Thyroid gland (tissue), 4 donors: Measurements from ENCODE around the gene THAP9. TPM values are rescaled to one million over a fixed set of nuclear protein-coding genes. Genes with fewer than 3 reads are reported as not detected.
A peak's percentile ranks its signal among the peaks of the same experiment; 100 is the strongest.

ENCODE experiments used
- DNase-seq, 2 donors: peaks; one replicate each; pipeline ENCODE4 v3.0.0-alpha.2; 2019
- H3K27ac ChIP-seq, 3 donors: fragments of 200-600 bp; sonication (generic); 1 replicate in 2 of 3; 2 replicates in 1 of 3; pipeline ENCODE4 v1.5.1; 2016 to 2019; ENCODE audit warnings: mild to moderate bottlenecking in 1 of 3, moderate library complexity in 1 of 3
- H3K27me3 ChIP-seq: fragments of 200-600 bp; sonication (generic); one replicate; pipeline ENCODE4 v1.5.1; 2019
- H3K36me3 ChIP-seq, 2 donors: fragments of 200-600 bp; sonication (generic); one replicate each; pipeline ENCODE4 v1.5.1; 2016 to 2019
- H3K4me1 ChIP-seq, 2 donors: fragments of 200-600 bp; sonication (generic); one replicate each; pipeline ENCODE4 v1.5.1; 2017 to 2019
- H3K4me3 ChIP-seq, 3 donors: fragments of 200-600 bp; sonication (generic); replicated peaks in 1 of 3; 1 replicate in 2 of 3; 2 replicates in 1 of 3; pipeline ENCODE4 v1.5.1; 2016; ENCODE audit warnings: mild to moderate bottlenecking in 1 of 3
- H3K9me3 ChIP-seq: fragments of 200-600 bp; sonication (generic); one replicate; pipeline ENCODE4 v1.5.1; 2017
- POLR2A ChIP-seq, 2 donors: fragments of 450-650 bp; IDR thresholded peaks; one replicate each; pipeline ENCODE4 v1.6.1; 2017; ENCODE audit warnings: antibody characterized with exemption in 2 of 2, mild to moderate bottlenecking in 2 of 2, moderate library complexity in 1 of 2
- WGBS, 2 donors: methylation state at CpG; one replicate each; pipeline ENCODE4 v1.1.5; 2017; 5-methylcytosine and 5-hydroxymethylcytosine counted together
- intact Hi-C: fragments of 100-400 bp; cut with DNase I; formaldehyde crosslinking; loops from one replicate; pipeline ENCODE4 v1.15.1; 2023
- total RNA-seq, 4 donors: library from RNA; depleted of rRNA; stranded (reverse); fragments of >200 nt; gene quantifications; one replicate each; pipeline ENCODE4 v1.2.3, GENCODE V29; 2016
- TF ChIP-seq, protein P1 (sequence below), 6 experiments: fragments of 200-600 bp in 3 of 6; fragments of 450-650 bp in 3 of 6; sonication (generic) in 3 of 6; IDR thresholded peaks; one replicate each; pipeline ENCODE4 v1.5.1; 2016 to 2019; ENCODE audit warnings: antibody characterized with exemption in 6 of 6, mild to moderate bottlenecking in 2 of 6, inconsistent platforms in 1 of 6, moderate library complexity in 1 of 6

Gene THAP9
- total RNA-seq, 4 donors from 2014 or later, result 8.1 to 13.8 (median 10.7) TPM

DNA sequence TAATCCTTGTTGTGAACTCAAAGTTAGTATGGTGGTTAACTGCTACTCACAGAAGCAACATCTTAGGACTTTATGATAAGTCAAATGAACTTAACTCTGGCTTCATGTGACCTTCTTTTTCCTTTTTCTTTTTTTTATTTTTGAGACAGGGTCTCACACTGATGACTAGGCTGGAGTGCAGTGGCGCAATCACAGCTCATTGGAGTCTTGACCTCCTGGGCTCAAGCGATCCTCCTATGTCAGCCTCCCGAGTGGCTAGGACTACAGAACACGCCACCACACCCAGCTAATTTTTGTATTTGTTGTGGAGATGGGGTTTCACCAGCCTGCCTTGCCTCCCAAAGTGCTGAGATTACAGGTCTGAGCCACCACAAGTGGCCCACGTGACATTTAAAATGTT lies 32.0 kb upstream of the THAP9 start:
- Histone ChIP-seq H3K4me1 (peaks cover 0 to 2% of the 10 kb centered on the region in 2 donors), H3K9me3 (no peaks in the 10 kb centered on the region), H3K36me3 (peaks cover 69 to 74% of the 10 kb centered on the region in 2 donors), H3K4me3 (no peak overlapping the region), H3K27ac (no peak overlapping the region), H3K27me3 (no peaks in the 10 kb centered on the region)
- no peak for TF ChIP-seq POLR2A (IDR thresholded peaks at IDR 0.05)
- WGBS, 2 donors, result 97% methylated on average over 5 of the region's 5 CpGs
- DNase-seq, result no peak
- intact Hi-C loops, result no loop called here

DNA sequence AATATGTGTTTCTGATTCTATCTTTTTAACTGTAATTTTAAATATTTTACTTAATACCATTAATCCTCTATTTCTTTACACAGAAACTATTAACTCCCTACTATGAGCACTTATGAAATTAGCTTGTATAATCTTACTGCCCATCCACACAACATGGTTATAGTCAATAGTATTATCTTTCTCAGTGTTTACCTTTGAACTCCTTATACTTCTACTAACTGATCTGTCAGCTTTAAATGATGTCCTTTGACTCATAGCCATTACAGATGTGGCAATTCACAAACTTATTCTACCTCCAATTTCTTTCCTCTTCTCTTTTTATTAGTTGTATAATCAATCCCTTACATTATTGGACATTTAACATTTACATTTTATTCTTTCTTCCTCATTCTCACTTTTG lies 15.1 kb upstream of the THAP9 start:
- intact Hi-C loops, result no loop called here
- peaks cover 4 to 5% of the 10 kb centered on the region in 2 donors for H3K36me3 ChIP-seq
- H3K4me3 ChIP-seq, result no peak overlapping the region
- H3K9me3 ChIP-seq, result no peaks in the 10 kb centered on the region
- H3K4me1 ChIP-seq, result peaks cover 21 to 27% of the 10 kb centered on the region in 2 donors
- TF ChIP-seq POLR2A (IDR thresholded peaks at IDR 0.05), result no peak
- TF ChIP-seq, protein P1, sequence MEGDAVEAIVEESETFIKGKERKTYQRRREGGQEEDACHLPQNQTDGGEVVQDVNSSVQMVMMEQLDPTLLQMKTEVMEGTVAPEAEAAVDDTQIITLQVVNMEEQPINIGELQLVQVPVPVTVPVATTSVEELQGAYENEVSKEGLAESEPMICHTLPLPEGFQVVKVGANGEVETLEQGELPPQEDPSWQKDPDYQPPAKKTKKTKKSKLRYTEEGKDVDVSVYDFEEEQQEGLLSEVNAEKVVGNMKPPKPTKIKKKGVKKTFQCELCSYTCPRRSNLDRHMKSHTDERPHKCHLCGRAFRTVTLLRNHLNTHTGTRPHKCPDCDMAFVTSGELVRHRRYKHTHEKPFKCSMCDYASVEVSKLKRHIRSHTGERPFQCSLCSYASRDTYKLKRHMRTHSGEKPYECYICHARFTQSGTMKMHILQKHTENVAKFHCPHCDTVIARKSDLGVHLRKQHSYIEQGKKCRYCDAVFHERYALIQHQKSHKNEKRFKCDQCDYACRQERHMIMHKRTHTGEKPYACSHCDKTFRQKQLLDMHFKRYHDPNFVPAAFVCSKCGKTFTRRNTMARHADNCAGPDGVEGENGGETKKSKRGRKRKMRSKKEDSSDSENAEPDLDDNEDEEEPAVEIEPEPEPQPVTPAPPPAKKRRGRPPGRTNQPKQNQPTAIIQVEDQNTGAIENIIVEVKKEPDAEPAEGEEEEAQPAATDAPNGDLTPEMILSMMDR (IDR thresholded peaks at IDR 0.05), result no peak
- no peaks in the 10 kb centered on the region for H3K27me3 ChIP-seq
- H3K27ac ChIP-seq, result no peak overlapping the region
- DNase-seq, result no peak

DNA sequence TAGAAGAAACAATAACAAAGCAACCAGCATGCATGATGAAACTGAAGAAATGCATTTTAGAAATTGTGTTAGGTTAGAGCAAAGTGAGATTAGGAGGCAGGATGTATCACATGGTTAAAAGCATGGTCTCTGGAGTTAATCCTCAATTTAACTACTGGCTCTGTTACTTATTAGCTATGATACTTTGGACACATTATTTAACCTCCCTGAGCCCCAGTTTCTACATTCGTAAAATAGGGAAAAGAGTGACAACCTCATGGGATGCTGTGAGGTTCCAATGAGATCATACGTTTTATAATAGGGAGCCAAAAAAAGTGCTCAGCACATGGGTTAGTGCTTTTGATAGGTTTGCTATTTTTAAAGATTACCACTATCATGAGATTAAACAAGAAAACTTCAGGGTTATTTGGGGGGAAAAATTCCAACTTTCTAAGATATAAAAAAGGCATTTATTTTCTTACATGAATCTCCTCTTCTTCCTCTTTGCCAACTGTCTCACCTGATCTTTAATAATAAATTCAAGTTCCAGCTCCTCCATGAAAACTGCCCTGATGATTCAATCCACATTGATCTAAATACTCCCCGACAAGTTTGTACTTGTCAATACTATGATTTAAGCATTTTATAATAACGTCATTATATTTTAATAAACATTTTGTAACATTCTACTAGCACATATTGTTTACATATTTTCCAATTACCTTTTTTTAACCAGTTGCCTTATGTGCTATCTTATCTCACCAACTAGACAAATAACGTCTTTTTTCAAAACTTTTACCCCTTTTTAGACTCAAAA lies 14.2 kb upstream of the THAP9 start:
- no peak for DNase-seq
- H3K36me3 ChIP-seq, result no peaks in the 10 kb centered on the region
- TF ChIP-seq POLR2A (IDR thresholded peaks at IDR 0.05), result no peak
- TF ChIP-seq, protein P1 (IDR thresholded peaks at IDR 0.05), result no peak
- intact Hi-C loops, result no loop called here
- no peak overlapping the region for H3K27ac ChIP-seq
- H3K4me1 ChIP-seq, result peaks cover 21 to 27% of the 10 kb centered on the region in 2 donors
- H3K27me3 ChIP-seq, result no peaks in the 10 kb centered on the region
- H3K9me3 ChIP-seq, result no peaks in the 10 kb centered on the region
- no peak overlapping the region for H3K4me3 ChIP-seq
- WGBS, 2 donors, result 68 to 75% methylated on average over 5 of the region's 5 CpGs

DNA sequence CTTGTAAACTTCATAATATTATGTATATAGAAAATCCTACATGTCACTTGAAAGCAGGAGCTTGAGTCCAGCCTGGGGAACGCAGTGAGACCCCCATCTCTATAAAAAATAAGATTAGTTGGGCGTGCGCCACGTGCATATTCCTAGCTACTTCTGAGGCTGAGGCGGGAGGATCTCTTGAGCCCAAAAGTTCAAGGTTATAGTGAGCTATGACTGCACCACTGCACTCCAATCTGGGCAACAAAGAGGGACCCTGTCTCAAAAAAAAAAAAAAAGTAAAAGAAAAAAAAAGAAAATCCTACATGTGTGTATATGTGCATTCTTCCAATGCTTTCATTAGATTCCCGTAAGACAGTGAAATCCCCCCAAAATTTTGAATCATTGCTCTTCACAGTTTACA lies 11.2 kb upstream of the THAP9 start:
- 85 to 87% methylated on average over 6 of the region's 6 CpGs for WGBS, 2 donors
- no peak for TF ChIP-seq POLR2A (IDR thresholded peaks at IDR 0.05)
- TF ChIP-seq, protein P1 (IDR thresholded peaks at IDR 0.05), result no peak
- Histone ChIP-seq H3K4me3 (peak overlapping the region in 1 of 3 donors; percentile 92), H3K27ac (no peak overlapping the region), H3K4me1 (peaks cover 21 to 27% of the 10 kb centered on the region in 2 donors), H3K36me3 (peaks cover 4 to 13% of the 10 kb centered on the region in 2 donors), H3K9me3 (no peaks in the 10 kb centered on the region), H3K27me3 (no peaks in the 10 kb centered on the region)
- DNase-seq, result no peak
- intact Hi-C loops, result no loop called here

DNA sequence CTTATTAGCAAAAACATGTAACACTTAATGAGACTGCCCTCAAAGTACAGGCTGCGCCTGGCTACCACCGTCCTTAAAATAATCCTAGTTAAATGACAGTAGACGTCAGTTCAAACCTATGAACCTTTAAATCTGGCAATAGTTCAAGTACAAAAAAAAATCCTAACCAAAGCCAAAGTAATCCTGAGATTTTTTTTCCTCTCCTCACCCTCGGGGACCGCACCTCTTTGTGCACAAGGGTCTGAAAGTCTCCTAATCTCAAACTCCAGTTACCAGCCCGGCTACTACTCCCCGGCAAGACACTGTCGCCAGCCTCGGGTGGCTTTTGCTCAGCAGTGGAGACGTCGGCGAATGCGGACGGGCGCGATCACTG lies 10.0 kb upstream of the THAP9 start:
- H3K27me3 ChIP-seq, result no peaks in the 10 kb centered on the region
- TF ChIP-seq, protein P1 (IDR thresholded peaks at IDR 0.05), result no peak
- 0 to 1% methylated on average over 13 to 16 of the region's 16 CpGs for WGBS, 2 donors
- H3K36me3 ChIP-seq, result peaks cover 11 to 15% of the 10 kb centered on the region in 2 donors
- H3K9me3 ChIP-seq, result no peaks in the 10 kb centered on the region
- peak overlapping the region; percentile 94 to 98 (median 98) for H3K27ac ChIP-seq
- peaks cover 17 to 21% of the 10 kb centered on the region in 2 donors for H3K4me1 ChIP-seq
- DNase-seq, result no peak
- intact Hi-C loops, result loop anchor here (5.0 kb wide), 2 partner anchors 122 to 142 kb away; partner anchors contain the start of gene LIN54
- H3K4me3 ChIP-seq, result peak overlapping the region; percentile 70 to 92 (median 81)
